Tibial nerve (tissue), 4 donors: ENCODE results near the gene TVP23A. TPM values are rescaled to one million over a fixed set of nuclear protein-coding genes. Genes with fewer than 3 reads are reported as not detected.

Experiments used
- DNase-seq, 2 donors: peaks; one replicate each; pipeline ENCODE4 v3.0.0-alpha.2; 2019; ENCODE audit warnings: low spot score in 2 of 2
- H3K27ac ChIP-seq, 4 donors: fragments of 200-600 bp; sonication (generic) in 3 of 4; one replicate each; pipeline ENCODE4 v1.5.1; 2017 to 2019; ENCODE audit warnings: mild to moderate bottlenecking in 1 of 4
- H3K27me3 ChIP-seq, 2 donors: fragments of 200-600 bp; sonication (generic) in 1 of 2; one replicate each; pipeline versions ENCODE4 v1.5.1 to v1.6.0; 2017 to 2019
- H3K36me3 ChIP-seq, 3 donors: fragments of 200-600 bp; sonication (generic); one replicate each; pipeline ENCODE4 v1.5.1; 2018 to 2019
- H3K4me1 ChIP-seq, 4 donors: fragments of 200-600 bp; sonication (generic) in 3 of 4; one replicate each; pipeline ENCODE4 v1.5.1; 2017 to 2019
- H3K4me3 ChIP-seq, 4 donors: fragments of 200-600 bp; sonication (generic) in 3 of 4; one replicate each; pipeline ENCODE4 v1.5.1; 2017 to 2019; ENCODE audit warnings: mild to moderate bottlenecking in 1 of 4, moderate library complexity in 1 of 4
- H3K9me3 ChIP-seq, 4 donors: fragments of 200-600 bp; sonication (generic) in 3 of 4; one replicate each; pipeline ENCODE4 v1.5.1; 2017 to 2019
- EP300 ChIP-seq, 2 donors: sonication (generic); formaldehyde crosslinking; IDR thresholded peaks; one replicate each; pipeline ENCODE4 v1.6.1; 2017; ENCODE audit warnings: antibody characterized with exemption in 2 of 2, mild to moderate bottlenecking in 1 of 2
- POLR2A ChIP-seq, 2 donors: fragments of 450-650 bp; IDR thresholded peaks; one replicate each; pipeline ENCODE4 v1.6.1; 2017; ENCODE audit warnings: antibody characterized with exemption in 2 of 2, mild to moderate bottlenecking in 2 of 2, moderate library complexity in 2 of 2
- WGBS, 2 donors: methylation state at CpG; one replicate each; pipeline ENCODE4 v1.1.5; 2018; 5-methylcytosine and 5-hydroxymethylcytosine counted together
- total RNA-seq, 4 donors: library from RNA; depleted of rRNA; stranded (reverse); fragments of >200 nt; gene quantifications; one replicate each; pipeline ENCODE4 v1.1.0, GENCODE V29; 2016
- TF ChIP-seq, protein P1 (sequence below), 5 experiments: fragments of 200-600 bp in 3 of 5; fragments of 450-650 bp in 2 of 5; sonication (generic) in 3 of 5; IDR thresholded peaks; one replicate each; pipeline ENCODE4 v1.5.1; 2016 to 2019; ENCODE audit warnings: antibody characterized with exemption in 5 of 5, mild to moderate bottlenecking in 3 of 5, moderate library complexity in 2 of 5

Gene TVP23A
- total RNA-seq, 4 donors from 2014 or later, result 0.20 to 3.1 (median 0.60) TPM; not detected in 1

DNA sequence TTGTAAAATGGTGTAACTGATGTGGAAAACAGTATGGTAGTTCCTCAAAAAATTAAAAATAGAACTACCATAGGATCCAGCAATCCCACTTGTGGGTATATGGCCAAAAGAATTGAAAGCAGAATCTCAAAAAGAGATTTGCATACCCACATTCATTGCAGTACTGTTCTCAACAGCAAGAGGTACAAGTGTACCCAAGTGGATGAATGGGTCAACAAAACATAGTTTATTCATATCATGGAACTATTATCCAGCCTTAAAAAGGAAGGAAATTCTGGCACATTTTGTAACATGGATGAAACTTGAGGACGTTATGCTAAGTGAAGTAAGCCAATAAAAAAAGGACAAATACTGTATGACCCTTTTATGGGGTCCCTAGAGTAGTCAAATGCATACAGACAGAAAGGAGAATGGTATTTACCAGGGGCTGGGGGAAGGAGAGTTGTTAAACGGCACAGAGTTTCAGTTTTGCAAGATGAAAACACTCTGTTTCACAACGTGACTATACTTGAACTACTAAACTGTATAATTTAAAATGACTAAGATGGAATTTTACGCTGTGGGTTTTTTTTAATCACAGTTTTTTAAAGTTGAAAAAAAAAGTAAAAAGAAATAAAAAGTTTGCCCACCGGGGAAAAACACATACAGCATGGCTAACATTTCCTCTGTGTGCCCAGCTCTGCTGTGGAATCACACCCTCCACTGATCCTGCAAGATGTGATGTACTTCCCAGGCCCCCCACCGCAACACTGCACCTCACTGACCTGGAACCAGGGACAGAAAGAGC lies 6.1 kb downstream of the TVP23A start:
- DNase-seq, result no peak
- H3K4me3 ChIP-seq, result no peak overlapping the region
- H3K36me3 ChIP-seq, result no peaks in the 10 kb centered on the region
- no peaks in the 10 kb centered on the region for H3K27me3 ChIP-seq
- WGBS, 2 donors, result 50 to 55% methylated on average over 6 of the region's 6 CpGs
- no peaks in the 10 kb centered on the region for H3K9me3 ChIP-seq
- H3K4me1 ChIP-seq, result no peaks in the 10 kb centered on the region
- H3K27ac ChIP-seq, result no peak overlapping the region
- TF ChIP-seq, protein P1, sequence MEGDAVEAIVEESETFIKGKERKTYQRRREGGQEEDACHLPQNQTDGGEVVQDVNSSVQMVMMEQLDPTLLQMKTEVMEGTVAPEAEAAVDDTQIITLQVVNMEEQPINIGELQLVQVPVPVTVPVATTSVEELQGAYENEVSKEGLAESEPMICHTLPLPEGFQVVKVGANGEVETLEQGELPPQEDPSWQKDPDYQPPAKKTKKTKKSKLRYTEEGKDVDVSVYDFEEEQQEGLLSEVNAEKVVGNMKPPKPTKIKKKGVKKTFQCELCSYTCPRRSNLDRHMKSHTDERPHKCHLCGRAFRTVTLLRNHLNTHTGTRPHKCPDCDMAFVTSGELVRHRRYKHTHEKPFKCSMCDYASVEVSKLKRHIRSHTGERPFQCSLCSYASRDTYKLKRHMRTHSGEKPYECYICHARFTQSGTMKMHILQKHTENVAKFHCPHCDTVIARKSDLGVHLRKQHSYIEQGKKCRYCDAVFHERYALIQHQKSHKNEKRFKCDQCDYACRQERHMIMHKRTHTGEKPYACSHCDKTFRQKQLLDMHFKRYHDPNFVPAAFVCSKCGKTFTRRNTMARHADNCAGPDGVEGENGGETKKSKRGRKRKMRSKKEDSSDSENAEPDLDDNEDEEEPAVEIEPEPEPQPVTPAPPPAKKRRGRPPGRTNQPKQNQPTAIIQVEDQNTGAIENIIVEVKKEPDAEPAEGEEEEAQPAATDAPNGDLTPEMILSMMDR (IDR thresholded peaks at IDR 0.05), result no peak
- TF ChIP-seq EP300 (IDR thresholded peaks at IDR 0.05), result no peak
- TF ChIP-seq POLR2A (IDR thresholded peaks at IDR 0.05), result no peak

GRCh38 chr16:10809706-10810105 lies 8.9 kb downstream of the TVP23A start:
- no peaks in the 10 kb centered on the region for H3K27me3 ChIP-seq
- H3K27ac ChIP-seq, result no peak overlapping the region
- TF ChIP-seq POLR2A (IDR thresholded peaks at IDR 0.05) (no peak), EP300 (IDR thresholded peaks at IDR 0.05) (no peak)
- TF ChIP-seq, protein P1 (IDR thresholded peaks at IDR 0.05), result no peak
- no peak for DNase-seq
- H3K4me1 ChIP-seq, result no peaks in the 10 kb centered on the region
- no peak overlapping the region for H3K4me3 ChIP-seq
- H3K9me3 ChIP-seq, result no peaks in the 10 kb centered on the region
- WGBS, 2 donors, result 88 to 90% methylated on average over 3 of the region's 3 CpGs
- H3K36me3 ChIP-seq, result no peaks in the 10 kb centered on the region

GRCh38 chr16:10808850-10809249 lies 9.7 kb downstream of the TVP23A start:
- WGBS, 2 donors, result 75 to 84% methylated on average over 3 of the region's 3 CpGs
- DNase-seq, result no peak
- TF ChIP-seq POLR2A (IDR thresholded peaks at IDR 0.05) (no peak), EP300 (IDR thresholded peaks at IDR 0.05) (no peak)
- TF ChIP-seq, protein P1 (IDR thresholded peaks at IDR 0.05), result no peak
- Histone ChIP-seq H3K4me1 (no peaks in the 10 kb centered on the region), H3K9me3 (no peaks in the 10 kb centered on the region), H3K4me3 (no peak overlapping the region), H3K36me3 (no peaks in the 10 kb centered on the region), H3K27ac (no peak overlapping the region), H3K27me3 (no peaks in the 10 kb centered on the region)

DNA sequence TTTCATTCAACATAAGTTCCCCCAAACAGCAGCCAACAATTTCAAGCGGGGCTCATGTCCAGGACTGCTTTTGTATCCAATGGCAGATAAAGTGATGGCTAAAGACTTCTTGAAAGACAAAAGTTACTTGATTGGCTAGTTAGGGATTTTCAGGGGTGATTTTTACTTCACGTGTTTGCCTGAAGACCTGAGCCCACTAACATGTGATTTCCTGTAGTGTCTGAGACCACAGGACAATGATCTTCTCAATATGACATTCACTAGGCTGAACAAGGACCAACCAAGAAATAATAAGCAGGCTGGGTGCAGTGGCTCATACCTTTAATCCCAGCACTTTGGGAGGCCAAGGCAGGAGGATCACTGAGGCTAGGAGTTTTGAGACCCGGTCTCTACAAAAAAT lies 10.4 kb downstream of the TVP23A start:
- Histone ChIP-seq H3K4me3 (no peak overlapping the region), H3K9me3 (no peaks in the 10 kb centered on the region), H3K36me3 (no peaks in the 10 kb centered on the region), H3K4me1 (no peaks in the 10 kb centered on the region), H3K27me3 (no peaks in the 10 kb centered on the region), H3K27ac (no peak overlapping the region)
- TF ChIP-seq, protein P1 (IDR thresholded peaks at IDR 0.05), result no peak
- TF ChIP-seq EP300 (IDR thresholded peaks at IDR 0.05), result no peak
- TF ChIP-seq POLR2A (IDR thresholded peaks at IDR 0.05), result no peak
- DNase-seq, result no peak
- 80 to 90% methylated on average over 3 of the region's 3 CpGs for WGBS, 2 donors

GRCh38 chr16:10806698-10807097 lies 11.9 kb downstream of the TVP23A start:
- Histone ChIP-seq H3K4me3 (no peak overlapping the region), H3K27ac (no peak overlapping the region)
- WGBS, 2 donors, result 77 to 85% methylated on average over 6 of the region's 6 CpGs

More at GRCh38 chr16:10806698-10807097, 11.9 kb downstream of the TVP23A start:
- no peaks in the 10 kb centered on the region for H3K36me3 ChIP-seq
- TF ChIP-seq EP300 (IDR thresholded peaks at IDR 0.05), result peak in 1 of 2 donors; percentile 30
- TF ChIP-seq, protein P1 (IDR thresholded peaks at IDR 0.05), result no peak
- no peaks in the 10 kb centered on the region for H3K4me1 ChIP-seq
- no peak for DNase-seq
- H3K9me3 ChIP-seq, result no peaks in the 10 kb centered on the region
- H3K27me3 ChIP-seq, result no peaks in the 10 kb centered on the region
